NCI-H146 treated with DMSO at 0.1 percent for 48 hours (cell line): ENCODE data around the gene AGPAT1.
"Not testable (repeated sequence)": the region's sequence is repeated elsewhere in the genome, so short reads cannot be mapped to it uniquely, and the experiment has no call there.

Experiments used
- DNase-seq: peaks from one replicate; lab custom pipeline; 2025; ENCODE audit not compliant: unreplicated experiment; lab: John Stamatoyannopoulos, UW

AGPAT1 gene

DNA sequence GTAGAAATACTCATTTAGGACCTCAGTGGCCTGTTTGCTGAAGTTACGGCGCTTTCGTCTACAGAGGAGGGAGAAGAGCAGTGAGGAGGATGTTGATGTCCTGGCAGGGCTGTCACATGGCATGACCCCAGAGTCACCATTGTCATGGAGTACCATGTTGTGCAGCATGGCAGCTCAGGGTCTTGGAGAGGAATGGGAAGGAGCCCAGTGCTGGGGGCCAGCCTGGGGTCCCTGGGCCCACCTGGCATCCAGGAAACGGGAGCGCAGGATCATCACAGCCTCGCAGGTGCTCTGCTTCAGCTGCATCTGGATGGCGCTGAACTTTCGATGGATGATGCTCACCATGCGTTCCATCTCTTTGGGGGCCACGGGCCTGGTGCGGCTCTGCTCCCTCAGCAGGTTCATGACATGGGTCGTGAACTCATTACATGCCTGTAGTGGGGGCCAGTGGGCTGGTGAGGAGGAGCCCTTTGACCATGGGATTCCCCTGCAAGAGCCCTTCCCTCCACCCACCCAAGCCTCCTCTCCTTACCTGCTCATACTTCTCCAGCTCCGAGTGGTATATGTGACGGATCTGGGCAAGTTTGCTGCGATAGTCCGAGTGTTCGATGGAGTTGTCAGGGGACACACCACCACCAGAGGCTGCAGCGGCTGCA, 12.0 kb upstream of the AGPAT1 start:
- DNase-seq: not testable (repeated sequence)

GRCh38 chr6:32187009-32187709, 11.3 kb upstream of the AGPAT1 start:
- DNase-seq: no peak

DNA sequence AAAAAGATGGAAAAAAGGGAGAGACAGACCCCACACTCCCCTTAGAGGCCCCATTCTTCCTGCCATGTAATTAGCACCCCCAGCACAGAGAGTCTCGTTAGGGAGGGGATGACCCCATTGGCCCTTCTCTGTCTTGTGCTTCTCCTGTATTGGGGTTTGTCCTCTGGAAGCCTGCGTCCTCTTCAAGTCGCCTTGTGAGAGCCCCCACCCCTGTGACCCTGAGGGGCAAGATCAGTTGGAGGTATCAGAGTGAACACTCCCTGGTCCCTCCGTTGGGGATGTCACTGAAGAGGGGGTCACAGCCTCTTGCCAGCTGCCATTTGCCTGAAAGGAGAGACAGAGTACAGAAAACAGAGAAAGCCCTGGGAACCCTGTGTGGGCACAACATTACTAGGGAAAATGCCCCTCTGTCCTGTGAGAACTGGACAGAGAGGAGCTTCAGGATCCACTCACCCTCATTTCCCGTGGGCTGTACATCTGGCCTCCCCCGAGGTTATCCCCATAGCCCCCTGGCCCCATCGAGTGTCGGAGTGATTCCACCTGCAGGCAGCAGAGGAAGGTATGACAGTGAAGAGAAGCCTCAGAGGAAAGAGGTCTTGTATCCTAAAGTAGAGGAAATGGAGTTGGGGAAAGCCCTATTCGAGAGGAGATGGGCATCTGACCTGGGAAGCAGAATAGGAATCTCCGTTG, 10.4 kb upstream of the AGPAT1 start:
- not testable (repeated sequence) for DNase-seq

DNA sequence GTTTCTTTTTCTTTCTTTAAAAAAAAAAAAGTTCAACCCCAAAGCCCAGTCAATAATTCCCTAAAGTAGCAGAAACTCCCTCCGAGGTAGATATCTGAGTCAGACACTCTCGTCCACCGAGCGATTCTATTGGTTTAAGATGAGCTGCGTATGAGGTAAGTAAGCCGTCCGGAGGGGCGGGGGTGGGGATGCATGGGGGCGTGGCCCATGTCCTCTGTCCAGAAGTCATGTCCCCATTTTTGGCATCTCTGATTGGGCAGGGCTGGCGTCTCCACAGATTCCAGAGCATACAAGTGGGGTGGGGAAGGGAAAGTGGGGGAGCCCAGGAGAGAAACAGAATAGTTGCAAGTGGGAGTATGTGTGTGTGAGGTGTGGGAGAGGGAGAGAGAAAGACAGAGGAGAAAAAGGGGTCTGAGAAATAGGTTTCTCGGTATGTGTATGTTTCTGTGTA, 9.8 kb upstream of the AGPAT1 start:
- not testable (repeated sequence) for DNase-seq

- no peak for DNase-seq
These were observed 8.3 kb upstream of the AGPAT1 start, which contains the start of gene AGER for GRCh38 chr6:32184084-32184640. TSS of gene AGER (minus strand) at chr6:32184253. CDS start at chr6:32184222, 31 bp downstream.

DNA sequence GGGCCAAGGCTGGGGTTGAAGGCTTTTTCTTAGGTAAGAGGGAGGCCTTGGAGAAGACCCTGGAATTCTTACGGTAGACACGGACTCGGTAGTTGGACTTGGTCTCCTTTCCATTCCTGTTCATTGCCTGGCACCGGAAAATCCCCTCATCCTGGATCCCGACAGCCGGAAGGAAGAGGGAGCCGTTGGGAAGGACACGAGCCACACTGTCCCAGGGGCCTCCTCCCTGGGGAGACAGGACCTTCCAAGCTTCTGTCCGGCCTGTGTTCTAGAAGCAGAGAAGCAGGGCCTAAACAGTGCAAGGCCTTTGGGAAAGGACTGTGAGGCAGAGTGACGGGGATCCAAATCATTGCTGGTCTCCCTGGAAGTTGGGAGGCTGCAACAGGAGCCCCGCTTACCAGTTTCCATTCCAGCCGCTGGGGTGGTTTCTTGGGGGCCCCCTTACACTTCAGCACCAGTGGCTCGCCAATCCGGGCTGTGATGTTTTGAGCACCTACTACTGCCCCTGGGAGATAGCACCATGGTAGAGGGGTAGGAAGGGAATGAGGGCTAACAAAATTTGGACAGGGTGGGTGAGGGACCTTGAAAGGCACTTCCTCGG, 7.7 kb upstream of the AGPAT1 start:
- DNase-seq: no peak

- no peak for DNase-seq
These were observed 7.1 kb upstream of the AGPAT1 start for GRCh38 chr6:32183030-32183429.

DNA sequence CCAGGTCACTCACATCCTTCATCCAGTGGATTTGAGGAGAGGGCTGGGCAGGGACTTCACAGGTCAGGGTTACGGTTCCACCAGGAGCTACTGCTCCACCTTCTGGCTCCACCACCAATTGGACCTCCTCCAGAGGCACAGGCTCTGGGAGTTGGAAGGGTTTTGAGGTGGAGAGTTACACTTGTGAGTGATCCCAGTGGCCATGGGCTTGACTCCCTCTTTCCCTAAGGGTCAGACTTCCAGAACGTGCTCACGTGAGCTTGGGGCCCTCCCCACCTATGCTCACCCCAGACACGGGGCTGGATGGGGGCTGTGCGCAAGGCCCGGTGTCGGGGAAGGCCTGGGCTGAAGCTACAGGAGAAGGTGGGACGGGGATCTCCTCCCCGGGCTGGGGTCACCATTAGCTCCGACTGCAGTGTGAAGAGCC, 6.7 kb upstream of the AGPAT1 start:
- DNase-seq: no peak

DNA sequence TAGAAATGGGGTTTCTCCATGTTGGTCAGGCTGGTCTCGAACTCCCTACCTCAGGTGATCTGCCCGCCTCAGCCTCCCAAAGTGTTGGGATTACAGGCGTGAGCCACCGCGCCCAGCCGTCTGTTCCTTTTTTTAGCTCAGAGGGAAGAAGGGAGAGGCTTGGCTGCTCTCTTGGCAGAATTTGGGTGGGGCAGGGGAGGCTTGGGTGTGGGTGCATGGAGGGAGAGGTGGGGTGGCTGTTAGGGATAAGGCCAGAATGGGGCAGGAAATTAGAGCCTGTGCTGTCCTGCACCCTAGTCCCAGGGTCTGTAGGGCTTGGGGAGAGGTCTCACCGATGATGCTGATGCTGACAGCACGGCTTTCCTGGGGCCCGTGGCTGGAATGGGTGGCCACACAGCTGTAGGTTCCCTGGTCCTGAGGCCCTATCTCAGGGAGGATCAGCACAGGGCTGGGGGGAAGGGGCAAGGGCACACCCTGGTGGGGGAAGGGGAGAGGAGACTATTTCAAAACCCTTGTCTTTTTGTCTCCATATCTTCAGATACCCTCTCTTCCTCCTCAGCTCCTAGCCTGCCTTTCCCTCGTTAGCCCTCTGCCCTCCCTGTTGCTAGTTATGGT, 6.1 kb upstream of the AGPAT1 start:
- no peak for DNase-seq

- no peak for DNase-seq
These were observed 5.3 kb upstream of the AGPAT1 start for GRCh38 chr6:32181148-32181702.

DNA sequence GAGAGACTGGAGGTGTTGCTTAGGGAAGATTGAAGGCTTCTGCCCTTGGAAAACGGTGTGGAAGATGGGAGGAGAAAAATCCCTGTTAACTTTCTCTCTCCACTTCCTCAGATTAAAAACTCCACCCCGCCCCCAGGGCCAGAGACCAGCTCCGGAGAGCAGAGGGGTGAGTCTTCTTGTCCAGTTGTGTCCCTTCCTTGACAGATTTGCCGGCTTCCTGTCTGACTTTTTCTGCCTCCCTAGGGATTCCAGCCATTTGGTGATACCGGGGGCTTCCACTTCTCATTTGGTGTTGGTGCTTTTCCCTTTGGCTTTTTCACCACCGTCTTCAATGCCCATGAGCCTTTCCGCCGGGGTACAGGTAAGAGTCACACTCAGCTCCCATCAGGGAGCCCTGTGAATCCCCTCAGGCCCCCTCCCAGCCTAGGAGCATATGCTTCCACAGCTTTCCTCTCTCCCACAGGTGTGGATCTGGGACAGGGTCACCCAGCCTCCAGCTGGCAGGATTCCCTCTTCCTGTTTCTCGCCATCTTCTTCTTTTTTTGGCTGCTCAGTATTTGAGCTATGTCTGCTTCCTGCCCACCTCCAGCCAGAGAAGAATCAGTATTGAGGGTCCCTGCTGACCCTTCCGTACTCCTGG, 4.0 kb upstream of the AGPAT1 start:
- DNase-seq: no peak

- no peak for DNase-seq
These were observed 2.9 kb upstream of the AGPAT1 start for GRCh38 chr6:32178547-32179440.

- DNase-seq: peak; percentile 99
These were observed 2.1 kb upstream of the AGPAT1 start, which contains the start of gene RNF5 for GRCh38 chr6:32177788-32178546. TSS of gene RNF5 (plus strand) at chr6:32178405. CDS start at chr6:32178512, 107 bp downstream.

DNA sequence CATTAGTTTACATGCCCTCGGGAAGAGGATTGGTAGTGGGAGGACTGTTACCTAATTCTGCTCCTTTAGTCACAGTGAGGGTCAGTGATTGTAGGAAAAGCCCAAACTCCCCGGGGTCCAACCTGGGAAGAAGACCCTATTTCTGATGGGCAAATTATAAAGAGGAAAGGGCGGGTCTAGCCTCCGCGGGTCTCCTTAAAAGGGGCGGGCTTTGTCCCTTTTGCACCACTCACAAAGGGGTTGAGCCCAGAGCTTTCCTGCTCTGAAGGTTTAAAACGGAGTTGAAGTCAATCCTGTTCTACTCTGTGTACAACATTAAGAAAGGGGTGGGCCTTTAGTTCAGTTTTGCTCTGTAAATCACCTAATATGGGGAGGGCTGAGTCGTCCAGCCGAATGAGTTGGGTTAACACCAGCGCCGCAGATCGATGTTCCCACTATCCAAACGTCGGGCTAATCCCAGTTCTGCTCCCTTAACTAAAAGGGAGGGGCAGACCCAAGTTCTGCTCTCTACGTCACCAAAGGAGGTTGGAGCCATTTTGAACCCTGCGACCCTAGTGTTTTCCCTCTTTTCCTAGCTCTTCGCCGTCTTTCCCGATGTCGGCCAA, 1.4 kb upstream of the AGPAT1 start:
- DNase-seq: no peak

DNA sequence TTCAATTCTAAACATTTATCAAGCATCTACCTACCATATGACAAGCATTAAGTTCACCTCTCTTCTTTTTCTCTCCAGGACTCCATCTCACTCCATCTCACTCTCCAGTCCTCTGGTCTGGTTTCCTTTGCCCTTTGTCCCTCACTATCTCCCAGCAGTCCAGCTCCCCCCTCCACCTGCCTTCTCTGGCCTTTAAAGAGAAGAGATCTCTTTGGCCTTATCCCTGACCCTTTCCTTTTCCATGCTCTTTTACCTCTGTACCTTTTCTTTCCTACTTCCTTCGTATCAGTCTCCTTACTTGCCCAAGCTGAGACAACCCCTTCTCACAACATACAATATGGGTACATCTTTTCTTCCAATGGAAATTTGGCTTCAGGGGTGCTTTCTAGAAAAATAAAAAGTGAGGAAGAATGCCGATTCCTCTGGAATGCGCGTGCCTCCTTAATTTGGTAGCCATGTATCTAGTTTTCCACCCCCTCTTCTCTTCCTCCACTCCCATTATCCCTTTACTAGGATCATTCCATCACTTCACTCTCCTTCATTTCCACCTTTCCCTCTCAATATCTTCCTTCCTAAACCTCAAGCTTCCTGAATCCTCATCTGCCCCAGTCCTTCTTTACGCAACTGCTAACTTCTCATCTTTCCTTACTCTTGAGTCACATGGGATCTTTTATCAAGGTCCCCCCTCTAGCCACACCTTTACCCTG, 745 bp upstream of the AGPAT1 start:
- peak; percentile 46 for DNase-seq

DNA sequence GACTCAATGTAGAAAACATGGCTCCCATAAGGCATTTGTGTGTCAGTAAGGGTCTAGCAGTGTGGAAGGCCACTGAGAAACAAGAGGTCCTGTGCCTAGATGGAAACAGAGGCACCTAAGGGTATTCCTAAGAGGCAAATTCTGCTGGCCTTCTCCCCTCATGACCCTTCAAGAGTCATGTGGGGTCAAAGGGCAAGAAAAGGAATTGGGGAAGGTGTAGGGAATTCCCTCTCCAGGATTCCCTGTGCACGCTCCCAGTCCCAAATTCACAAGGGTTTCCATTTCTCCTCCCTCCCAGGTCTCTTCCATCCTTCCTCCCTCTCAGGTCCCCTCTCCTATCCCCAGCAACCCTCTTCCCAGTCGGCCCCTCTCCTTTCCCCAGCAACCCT, 568 bp downstream of the AGPAT1 start:
- no peak for DNase-seq

- DNase-seq: no peak
These were observed 1.5 kb downstream of the AGPAT1 start for GRCh38 chr6:32174416-32174815.
